NCI-H1092 (cell line): ENCODE data around the gene OSM.

Source experiments
- DNase-seq: peaks from one replicate; lab custom pipeline; 2025; lab: John Stamatoyannopoulos, UW

Gene OSM

GRCh38 chr22:30266445-30267381 lies at the start of gene OSM:
Gene OSM (minus strand): TSS chr22:30266851. CDS start chr22:30266799, 52 bp downstream.
- no peak for DNase-seq

- DNase-seq: no peak
Measured at GRCh38 chr22:30315962-30316576, 49.4 kb upstream of the OSM start.

GRCh38 chr22:30314915-30315314 lies 48.3 kb upstream of the OSM start:
- DNase-seq: no peak

GRCh38 chr22:30313527-30314363 lies 47.1 kb upstream of the OSM start:
- DNase-seq: no peak

GRCh38 chr22:30312053-30312452 lies 45.4 kb upstream of the OSM start:
- DNase-seq: no peak

- no peak for DNase-seq
Measured at GRCh38 chr22:30310881-30311771, 44.5 kb upstream of the OSM start.

- DNase-seq: peak; percentile 3
Measured at GRCh38 chr22:30309951-30310741, 43.5 kb upstream of the OSM start.

- DNase-seq: no peak
Measured at GRCh38 chr22:30308518-30309230, 42.0 kb upstream of the OSM start.

GRCh38 chr22:30308093-30308492 lies 41.4 kb upstream of the OSM start:
- DNase-seq: no peak

- no peak for DNase-seq
Measured at GRCh38 chr22:30307041-30307574, 40.5 kb upstream of the OSM start.

- no peak for DNase-seq
Measured at GRCh38 chr22:30306627-30307011, 40.0 kb upstream of the OSM start.

GRCh38 chr22:30305906-30306626 lies 39.4 kb upstream of the OSM start:
- DNase-seq: no peak

GRCh38 chr22:30305519-30305905 lies 38.9 kb upstream of the OSM start:
- DNase-seq: no peak

- DNase-seq: no peak
Measured at GRCh38 chr22:30304495-30305244, 38.0 kb upstream of the OSM start.

- no peak for DNase-seq
Measured at GRCh38 chr22:30302810-30303138, 36.1 kb upstream of the OSM start.

- no peak for DNase-seq
Measured at GRCh38 chr22:30301995-30302809, 35.6 kb upstream of the OSM start.

GRCh38 chr22:30299322-30299721 lies 32.7 kb upstream of the OSM start:
- no peak for DNase-seq
